Measurements from ENCODE around the gene RNF32. TPM values are rescaled to one million over a fixed set of nuclear protein-coding genes. Genes with fewer than 3 reads are reported as not detected.
A peak's percentile ranks its signal among the peaks of the same experiment; 100 is the strongest.

Gene RNF32
- total RNA-seq, 1 donor from 2014 or later = 1.6 TPM

DNA sequence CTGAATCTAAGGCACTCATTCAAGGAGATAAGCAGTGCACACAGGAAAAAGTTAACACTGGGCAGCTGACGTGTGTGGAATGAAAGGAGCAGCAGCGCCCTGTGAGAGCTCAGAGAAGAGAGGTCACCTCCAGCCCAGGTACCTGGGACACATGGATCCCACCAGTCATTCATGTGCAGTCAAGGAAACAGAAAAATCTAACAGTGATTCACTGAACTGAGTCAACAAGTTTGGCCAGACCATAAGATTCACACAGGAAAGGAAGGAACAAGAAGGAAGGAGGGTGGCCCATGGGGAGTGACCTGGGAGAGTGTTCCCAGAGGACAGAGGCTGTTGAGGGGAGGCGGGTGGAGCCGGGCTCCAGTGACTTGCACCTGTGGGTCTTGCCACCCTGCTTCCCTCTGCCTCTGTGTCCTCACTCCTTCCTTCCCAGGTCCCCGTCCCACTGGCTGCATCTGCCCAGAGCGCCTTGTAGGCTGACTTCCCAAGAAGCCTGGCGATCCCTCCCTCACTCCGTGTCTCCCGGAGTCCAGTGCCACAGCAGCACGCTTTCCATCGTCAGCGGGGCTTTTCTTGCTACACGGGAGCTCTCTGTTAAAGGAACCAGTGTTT is 27.7 kb downstream of the RNF32 start:
- H3K4me2 ChIP-seq (ENCODE audit: low read length) = no peak overlapping the region
- H3K4me3 ChIP-seq (ENCODE audit: insufficient read depth, low read depth, low read length) = no peak overlapping the region
- no peak for DNase-seq (ENCODE audit: low read depth)
- no peak overlapping the region for H3K27ac ChIP-seq (ENCODE audit: low read depth, low read length)
- H3K27me3 ChIP-seq (ENCODE audit: insufficient read depth, low read length) = no peaks in the 10 kb centered on the region
- Mint-ChIP-seq H3K27ac (ENCODE audit: unreplicated experiment) (peak overlapping the region; percentile 9), H3K36me3 (ENCODE audit: low read depth, unreplicated experiment) (no peaks in the 10 kb centered on the region), H3K4me1 (ENCODE audit: low read depth, unreplicated experiment) (peaks cover 23% of the 10 kb centered on the region), H3K4me3 (ENCODE audit: unreplicated experiment) (no peak overlapping the region), H3K9me3 (ENCODE audit: unreplicated experiment) (no peaks in the 10 kb centered on the region), H3K27me3 (ENCODE audit: low read depth, unreplicated experiment) (no peaks in the 10 kb centered on the region)
- H3K79me2 ChIP-seq (ENCODE audit: insufficient read depth, low read length) = no peaks in the 10 kb centered on the region
- H3K36me3 ChIP-seq (ENCODE audit: insufficient read depth, low read length) = no peaks in the 10 kb centered on the region
- H3K9me3 ChIP-seq (ENCODE audit: insufficient read depth, low read depth, low read length) = no peaks in the 10 kb centered on the region
- H3K9ac ChIP-seq (ENCODE audit: low read length) = no peak overlapping the region
- no peaks in the 10 kb centered on the region for H3K4me1 ChIP-seq (ENCODE audit: insufficient read depth, low read length)
- no peaks in the 10 kb centered on the region for H4K20me1 ChIP-seq (ENCODE audit: insufficient read depth, low read length)
- no peak for TF ChIP-seq EZH2 (IDR thresholded peaks at IDR 0.05; ENCODE audit: insufficient read depth, low read length)
- no peak for FAIRE-seq
- no peak overlapping the region for H2AFZ ChIP-seq (ENCODE audit: low read depth, low read length)

DNA sequence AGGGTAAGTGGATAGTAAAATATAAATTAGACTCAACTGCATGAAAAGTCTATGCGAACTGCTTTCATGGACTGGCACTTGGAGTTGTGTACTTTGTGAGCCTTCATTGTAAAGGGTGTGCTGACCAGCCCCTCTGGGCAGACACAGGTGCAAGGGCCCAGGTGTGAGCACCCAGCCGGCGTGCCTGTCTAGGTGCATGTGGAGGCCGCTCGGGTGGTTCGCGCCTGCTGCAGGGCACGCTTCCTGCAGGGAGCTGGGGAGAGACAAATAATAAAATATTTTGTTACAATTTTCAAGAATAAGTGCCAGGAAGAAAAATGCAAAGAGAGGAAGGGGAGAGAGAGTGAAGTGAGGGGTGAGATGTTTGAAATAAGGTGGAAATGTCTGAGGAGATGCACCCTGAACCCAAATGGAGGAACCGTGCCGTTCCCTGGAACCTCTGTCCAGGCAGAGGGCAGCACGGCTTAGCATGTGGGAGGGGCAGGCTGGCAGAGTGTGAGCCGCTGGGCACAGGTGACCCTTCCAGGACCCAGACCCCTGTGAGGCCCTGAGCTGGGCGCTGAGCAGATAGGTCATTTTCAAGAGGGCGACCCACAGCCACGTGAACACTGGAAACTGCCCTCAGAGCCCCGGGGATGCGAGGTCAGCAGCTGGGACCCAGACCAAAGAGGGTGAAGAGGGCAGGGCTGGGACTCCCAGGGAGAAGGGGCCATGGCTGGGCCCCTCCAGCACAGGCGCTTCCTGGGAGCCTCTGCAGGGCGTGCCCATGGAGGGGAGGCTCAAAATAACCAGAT is 28.7 kb downstream of the RNF32 start:
- TF ChIP-seq EZH2 (IDR thresholded peaks at IDR 0.05; ENCODE audit: insufficient read depth, low read length) = no peak
- TF ChIP-seq, protein P1, sequence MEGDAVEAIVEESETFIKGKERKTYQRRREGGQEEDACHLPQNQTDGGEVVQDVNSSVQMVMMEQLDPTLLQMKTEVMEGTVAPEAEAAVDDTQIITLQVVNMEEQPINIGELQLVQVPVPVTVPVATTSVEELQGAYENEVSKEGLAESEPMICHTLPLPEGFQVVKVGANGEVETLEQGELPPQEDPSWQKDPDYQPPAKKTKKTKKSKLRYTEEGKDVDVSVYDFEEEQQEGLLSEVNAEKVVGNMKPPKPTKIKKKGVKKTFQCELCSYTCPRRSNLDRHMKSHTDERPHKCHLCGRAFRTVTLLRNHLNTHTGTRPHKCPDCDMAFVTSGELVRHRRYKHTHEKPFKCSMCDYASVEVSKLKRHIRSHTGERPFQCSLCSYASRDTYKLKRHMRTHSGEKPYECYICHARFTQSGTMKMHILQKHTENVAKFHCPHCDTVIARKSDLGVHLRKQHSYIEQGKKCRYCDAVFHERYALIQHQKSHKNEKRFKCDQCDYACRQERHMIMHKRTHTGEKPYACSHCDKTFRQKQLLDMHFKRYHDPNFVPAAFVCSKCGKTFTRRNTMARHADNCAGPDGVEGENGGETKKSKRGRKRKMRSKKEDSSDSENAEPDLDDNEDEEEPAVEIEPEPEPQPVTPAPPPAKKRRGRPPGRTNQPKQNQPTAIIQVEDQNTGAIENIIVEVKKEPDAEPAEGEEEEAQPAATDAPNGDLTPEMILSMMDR (IDR thresholded peaks at IDR 0.05; ENCODE audit: insufficient read depth, low read depth, low read length) = no peak
- no peak overlapping the region for H3K4me3 ChIP-seq (ENCODE audit: insufficient read depth, low read depth, low read length)
- Mint-ChIP-seq H3K9me3 (ENCODE audit: unreplicated experiment) (no peaks in the 10 kb centered on the region), H3K36me3 (ENCODE audit: low read depth, unreplicated experiment) (no peaks in the 10 kb centered on the region), H3K27ac (ENCODE audit: unreplicated experiment) (no peak overlapping the region), H3K4me1 (ENCODE audit: low read depth, unreplicated experiment) (peaks cover 23% of the 10 kb centered on the region), H3K4me3 (ENCODE audit: unreplicated experiment) (no peak overlapping the region), H3K27me3 (ENCODE audit: low read depth, unreplicated experiment) (no peaks in the 10 kb centered on the region)
- H3K36me3 ChIP-seq (ENCODE audit: insufficient read depth, low read length) = no peaks in the 10 kb centered on the region
- no peaks in the 10 kb centered on the region for H3K79me2 ChIP-seq (ENCODE audit: insufficient read depth, low read length)
- H2AFZ ChIP-seq (ENCODE audit: low read depth, low read length) = no peak overlapping the region
- H3K9me3 ChIP-seq (ENCODE audit: insufficient read depth, low read depth, low read length) = no peaks in the 10 kb centered on the region
- no peak for DNase-seq (ENCODE audit: low read depth)
- H3K27ac ChIP-seq (ENCODE audit: low read depth, low read length) = no peak overlapping the region
- no peak overlapping the region for H3K4me2 ChIP-seq (ENCODE audit: low read length)
- no peak overlapping the region for H3K9ac ChIP-seq (ENCODE audit: low read length)
- no peak for FAIRE-seq
- no peaks in the 10 kb centered on the region for H4K20me1 ChIP-seq (ENCODE audit: insufficient read depth, low read length)
- H3K27me3 ChIP-seq (ENCODE audit: insufficient read depth, low read length) = no peaks in the 10 kb centered on the region
- no peaks in the 10 kb centered on the region for H3K4me1 ChIP-seq (ENCODE audit: insufficient read depth, low read length)

DNA sequence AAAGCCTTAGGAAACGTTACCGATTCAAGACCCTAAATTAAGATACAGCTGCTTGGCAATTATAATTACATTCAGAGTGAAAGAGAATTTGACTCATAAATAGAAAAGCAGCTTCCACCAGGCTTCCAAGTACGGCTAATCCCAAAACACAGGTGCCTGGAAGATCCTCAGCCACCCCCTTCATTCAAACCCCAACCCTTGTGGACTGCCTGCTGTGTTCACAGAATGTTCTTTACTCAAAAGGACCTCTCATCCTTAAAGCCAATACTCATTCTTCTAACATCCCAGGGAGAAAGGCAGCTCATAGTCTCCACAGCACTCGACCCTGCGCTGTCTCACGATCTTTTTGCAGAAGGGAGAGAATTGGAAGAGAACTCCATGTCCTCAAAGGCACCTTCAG is 32.9 kb downstream of the RNF32 start:
- H4K20me1 ChIP-seq (ENCODE audit: insufficient read depth, low read length) = no peaks in the 10 kb centered on the region

More for the DNA sequence above, 32.9 kb downstream of the RNF32 start:
- no peaks in the 10 kb centered on the region for H3K4me1 Mint-ChIP-seq (ENCODE audit: low read depth, unreplicated experiment)
- Histone ChIP-seq H2AFZ (ENCODE audit: low read depth, low read length) (no peak overlapping the region), H3K4me1 (ENCODE audit: insufficient read depth, low read length) (no peaks in the 10 kb centered on the region), H3K4me3 (ENCODE audit: insufficient read depth, low read depth, low read length) (no peak overlapping the region), H3K36me3 (ENCODE audit: insufficient read depth, low read length) (peaks cover 3% of the 10 kb centered on the region), H3K27ac (ENCODE audit: low read depth, low read length) (no peak overlapping the region), H3K9me3 (ENCODE audit: insufficient read depth, low read depth, low read length) (no peaks in the 10 kb centered on the region), H3K27me3 (ENCODE audit: insufficient read depth, low read length) (no peaks in the 10 kb centered on the region), H3K4me2 (ENCODE audit: low read length) (no peak overlapping the region), H3K9ac (ENCODE audit: low read length) (no peak overlapping the region), H3K79me2 (ENCODE audit: insufficient read depth, low read length) (no peaks in the 10 kb centered on the region)
- no peaks in the 10 kb centered on the region for H3K9me3 Mint-ChIP-seq (ENCODE audit: unreplicated experiment)
- H3K4me3 Mint-ChIP-seq (ENCODE audit: unreplicated experiment) = no peak overlapping the region
- H3K36me3 Mint-ChIP-seq (ENCODE audit: low read depth, unreplicated experiment) = peaks cover 13% of the 10 kb centered on the region
- no peak for TF ChIP-seq EZH2 (IDR thresholded peaks at IDR 0.05; ENCODE audit: insufficient read depth, low read length)
- TF ChIP-seq, protein P1 (IDR thresholded peaks at IDR 0.05; ENCODE audit: insufficient read depth, low read depth, low read length) = no peak
- DNase-seq (ENCODE audit: low read depth) (no peak), FAIRE-seq (no peak)
- no peaks in the 10 kb centered on the region for H3K27me3 Mint-ChIP-seq (ENCODE audit: low read depth, unreplicated experiment)
- no peak overlapping the region for H3K27ac Mint-ChIP-seq (ENCODE audit: unreplicated experiment)
